ENCODE data around the gene TMEM163. TPM values are rescaled to one million over a fixed set of nuclear protein-coding genes. Genes with fewer than 3 reads are reported as not detected.

The TMEM163 gene
- total RNA-seq, 1 experiment from 2014 or later: 0.94 TPM

DNA sequence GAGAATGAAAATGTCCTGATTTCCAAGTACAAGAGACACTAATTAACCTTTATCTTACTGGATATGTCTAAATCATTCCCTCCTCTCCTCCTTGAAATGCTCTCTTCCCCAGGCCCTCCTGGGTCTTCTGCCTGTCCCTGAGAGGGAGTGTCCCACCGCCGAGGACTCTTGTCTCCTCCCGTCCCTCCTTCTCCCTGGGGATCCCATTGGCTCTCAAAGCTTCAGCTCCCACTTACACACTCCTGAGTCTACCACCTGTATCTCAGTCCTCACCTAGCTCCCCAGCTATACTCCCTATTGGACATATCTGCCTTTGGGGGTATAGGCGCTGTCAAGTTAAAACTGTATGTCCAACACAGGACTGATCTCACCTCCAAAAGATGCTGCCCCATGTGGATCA is 116.1 kb downstream of the TMEM163 start:
- TF ChIP-seq RORB (CRISPR knock-in tag; IDR thresholded peaks at IDR 0.05): no peak
- no peak for TF ChIP-seq ETV6 (CRISPR knock-in tag; IDR thresholded peaks at IDR 0.05)
- TF ChIP-seq, protein P1, sequence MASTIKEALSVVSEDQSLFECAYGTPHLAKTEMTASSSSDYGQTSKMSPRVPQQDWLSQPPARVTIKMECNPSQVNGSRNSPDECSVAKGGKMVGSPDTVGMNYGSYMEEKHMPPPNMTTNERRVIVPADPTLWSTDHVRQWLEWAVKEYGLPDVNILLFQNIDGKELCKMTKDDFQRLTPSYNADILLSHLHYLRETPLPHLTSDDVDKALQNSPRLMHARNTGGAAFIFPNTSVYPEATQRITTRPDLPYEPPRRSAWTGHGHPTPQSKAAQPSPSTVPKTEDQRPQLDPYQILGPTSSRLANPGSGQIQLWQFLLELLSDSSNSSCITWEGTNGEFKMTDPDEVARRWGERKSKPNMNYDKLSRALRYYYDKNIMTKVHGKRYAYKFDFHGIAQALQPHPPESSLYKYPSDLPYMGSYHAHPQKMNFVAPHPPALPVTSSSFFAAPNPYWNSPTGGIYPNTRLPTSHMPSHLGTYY (CRISPR knock-in tag; IDR thresholded peaks at IDR 0.05): no peak
- no peak for TF ChIP-seq SP1 (CRISPR knock-in tag; conservative IDR thresholded peaks at IDR 0.05)
- TF ChIP-seq, protein P2, sequence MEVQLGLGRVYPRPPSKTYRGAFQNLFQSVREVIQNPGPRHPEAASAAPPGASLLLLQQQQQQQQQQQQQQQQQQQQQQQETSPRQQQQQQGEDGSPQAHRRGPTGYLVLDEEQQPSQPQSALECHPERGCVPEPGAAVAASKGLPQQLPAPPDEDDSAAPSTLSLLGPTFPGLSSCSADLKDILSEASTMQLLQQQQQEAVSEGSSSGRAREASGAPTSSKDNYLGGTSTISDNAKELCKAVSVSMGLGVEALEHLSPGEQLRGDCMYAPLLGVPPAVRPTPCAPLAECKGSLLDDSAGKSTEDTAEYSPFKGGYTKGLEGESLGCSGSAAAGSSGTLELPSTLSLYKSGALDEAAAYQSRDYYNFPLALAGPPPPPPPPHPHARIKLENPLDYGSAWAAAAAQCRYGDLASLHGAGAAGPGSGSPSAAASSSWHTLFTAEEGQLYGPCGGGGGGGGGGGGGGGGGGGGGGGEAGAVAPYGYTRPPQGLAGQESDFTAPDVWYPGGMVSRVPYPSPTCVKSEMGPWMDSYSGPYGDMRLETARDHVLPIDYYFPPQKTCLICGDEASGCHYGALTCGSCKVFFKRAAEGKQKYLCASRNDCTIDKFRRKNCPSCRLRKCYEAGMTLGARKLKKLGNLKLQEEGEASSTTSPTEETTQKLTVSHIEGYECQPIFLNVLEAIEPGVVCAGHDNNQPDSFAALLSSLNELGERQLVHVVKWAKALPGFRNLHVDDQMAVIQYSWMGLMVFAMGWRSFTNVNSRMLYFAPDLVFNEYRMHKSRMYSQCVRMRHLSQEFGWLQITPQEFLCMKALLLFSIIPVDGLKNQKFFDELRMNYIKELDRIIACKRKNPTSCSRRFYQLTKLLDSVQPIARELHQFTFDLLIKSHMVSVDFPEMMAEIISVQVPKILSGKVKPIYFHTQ (CRISPR knock-in tag; IDR thresholded peaks at IDR 0.05): no peak
- TF ChIP-seq, protein P3, sequence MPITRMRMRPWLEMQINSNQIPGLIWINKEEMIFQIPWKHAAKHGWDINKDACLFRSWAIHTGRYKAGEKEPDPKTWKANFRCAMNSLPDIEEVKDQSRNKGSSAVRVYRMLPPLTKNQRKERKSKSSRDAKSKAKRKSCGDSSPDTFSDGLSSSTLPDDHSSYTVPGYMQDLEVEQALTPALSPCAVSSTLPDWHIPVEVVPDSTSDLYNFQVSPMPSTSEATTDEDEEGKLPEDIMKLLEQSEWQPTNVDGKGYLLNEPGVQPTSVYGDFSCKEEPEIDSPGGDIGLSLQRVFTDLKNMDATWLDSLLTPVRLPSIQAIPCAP (CRISPR knock-in tag; IDR thresholded peaks at IDR 0.05): no peak
- TF ChIP-seq, protein P4, sequence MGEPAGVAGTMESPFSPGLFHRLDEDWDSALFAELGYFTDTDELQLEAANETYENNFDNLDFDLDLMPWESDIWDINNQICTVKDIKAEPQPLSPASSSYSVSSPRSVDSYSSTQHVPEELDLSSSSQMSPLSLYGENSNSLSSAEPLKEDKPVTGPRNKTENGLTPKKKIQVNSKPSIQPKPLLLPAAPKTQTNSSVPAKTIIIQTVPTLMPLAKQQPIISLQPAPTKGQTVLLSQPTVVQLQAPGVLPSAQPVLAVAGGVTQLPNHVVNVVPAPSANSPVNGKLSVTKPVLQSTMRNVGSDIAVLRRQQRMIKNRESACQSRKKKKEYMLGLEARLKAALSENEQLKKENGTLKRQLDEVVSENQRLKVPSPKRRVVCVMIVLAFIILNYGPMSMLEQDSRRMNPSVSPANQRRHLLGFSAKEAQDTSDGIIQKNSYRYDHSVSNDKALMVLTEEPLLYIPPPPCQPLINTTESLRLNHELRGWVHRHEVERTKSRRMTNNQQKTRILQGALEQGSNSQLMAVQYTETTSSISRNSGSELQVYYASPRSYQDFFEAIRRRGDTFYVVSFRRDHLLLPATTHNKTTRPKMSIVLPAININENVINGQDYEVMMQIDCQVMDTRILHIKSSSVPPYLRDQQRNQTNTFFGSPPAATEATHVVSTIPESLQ (CRISPR knock-in tag; IDR thresholded peaks at IDR 0.05): no peak
- TF ChIP-seq, protein P5, sequence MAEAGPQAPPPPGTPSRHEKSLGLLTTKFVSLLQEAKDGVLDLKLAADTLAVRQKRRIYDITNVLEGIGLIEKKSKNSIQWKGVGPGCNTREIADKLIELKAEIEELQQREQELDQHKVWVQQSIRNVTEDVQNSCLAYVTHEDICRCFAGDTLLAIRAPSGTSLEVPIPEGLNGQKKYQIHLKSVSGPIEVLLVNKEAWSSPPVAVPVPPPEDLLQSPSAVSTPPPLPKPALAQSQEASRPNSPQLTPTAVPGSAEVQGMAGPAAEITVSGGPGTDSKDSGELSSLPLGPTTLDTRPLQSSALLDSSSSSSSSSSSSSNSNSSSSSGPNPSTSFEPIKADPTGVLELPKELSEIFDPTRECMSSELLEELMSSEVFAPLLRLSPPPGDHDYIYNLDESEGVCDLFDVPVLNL (CRISPR knock-in tag; IDR thresholded peaks at IDR 0.05; ENCODE audit: borderline replicate concordance, low read depth): no peak
- Mint-ChIP-seq H3K9me3 (peaks cover 9% of the 10 kb centered on the region), H3K27ac (no peak overlapping the region), H3K4me1 (peaks cover 17% of the 10 kb centered on the region), H3K4me3 (no peak overlapping the region), H3K36me3 (peaks cover 5% of the 10 kb centered on the region), H3K27me3 (ENCODE audit: low read depth) (peaks cover 3% of the 10 kb centered on the region)
- ChIA-PET POLR2A (no interaction called here), CTCF (no interaction called here)
- ATAC-seq (no peak), DNase-seq (ENCODE audit: low spot score) (no peak)

DNA sequence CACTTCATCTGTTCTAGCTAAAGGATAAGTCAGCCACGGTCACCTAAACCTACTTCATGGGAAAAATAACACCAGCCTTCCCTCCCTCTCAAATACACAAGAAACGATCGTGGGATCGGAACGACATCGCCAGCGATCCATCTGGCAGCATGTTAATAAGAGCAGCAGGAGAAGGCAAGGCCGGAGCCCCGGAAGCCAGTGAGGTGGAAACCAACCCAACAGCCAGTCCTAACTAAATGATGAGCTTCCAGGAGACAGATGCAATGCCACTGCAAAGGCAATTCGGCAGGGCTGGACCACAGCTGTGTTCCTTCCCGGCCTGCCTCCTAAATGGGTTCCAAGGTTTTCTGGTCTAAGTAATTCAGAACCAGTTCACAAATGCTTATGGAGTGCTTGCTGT is 117.5 kb downstream of the TMEM163 start:
- Mint-ChIP-seq H3K36me3 (no peaks in the 10 kb centered on the region; the same call in 1 of the 2 replicates), H3K27ac (no peak overlapping the region), H3K4me1 (peaks cover 15% of the 10 kb centered on the region), H3K27me3 (ENCODE audit: low read depth) (no peaks in the 10 kb centered on the region; the same call in 1 of the 2 replicates), H3K9me3 (peaks cover 4% of the 10 kb centered on the region), H3K4me3 (no peak overlapping the region)
- ATAC-seq (no peak), DNase-seq (ENCODE audit: low spot score) (no peak)
- ChIA-PET POLR2A (no interaction called here), CTCF (no interaction called here)
- TF ChIP-seq, protein P6, sequence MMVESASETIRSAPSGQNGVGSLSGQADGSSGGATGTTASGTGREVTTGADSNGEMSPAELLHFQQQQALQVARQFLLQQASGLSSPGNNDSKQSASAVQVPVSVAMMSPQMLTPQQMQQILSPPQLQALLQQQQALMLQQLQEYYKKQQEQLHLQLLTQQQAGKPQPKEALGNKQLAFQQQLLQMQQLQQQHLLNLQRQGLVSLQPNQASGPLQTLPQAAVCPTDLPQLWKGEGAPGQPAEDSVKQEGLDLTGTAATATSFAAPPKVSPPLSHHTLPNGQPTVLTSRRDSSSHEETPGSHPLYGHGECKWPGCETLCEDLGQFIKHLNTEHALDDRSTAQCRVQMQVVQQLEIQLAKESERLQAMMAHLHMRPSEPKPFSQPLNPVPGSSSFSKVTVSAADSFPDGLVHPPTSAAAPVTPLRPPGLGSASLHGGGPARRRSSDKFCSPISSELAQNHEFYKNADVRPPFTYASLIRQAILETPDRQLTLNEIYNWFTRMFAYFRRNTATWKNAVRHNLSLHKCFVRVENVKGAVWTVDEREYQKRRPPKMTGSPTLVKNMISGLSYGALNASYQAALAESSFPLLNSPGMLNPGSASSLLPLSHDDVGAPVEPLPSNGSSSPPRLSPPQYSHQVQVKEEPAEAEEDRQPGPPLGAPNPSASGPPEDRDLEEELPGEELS (CRISPR knock-in tag; IDR thresholded peaks at IDR 0.05): no peak
- TF ChIP-seq, protein P1 (CRISPR knock-in tag; IDR thresholded peaks at IDR 0.05): no peak
- TF ChIP-seq, protein P7, sequence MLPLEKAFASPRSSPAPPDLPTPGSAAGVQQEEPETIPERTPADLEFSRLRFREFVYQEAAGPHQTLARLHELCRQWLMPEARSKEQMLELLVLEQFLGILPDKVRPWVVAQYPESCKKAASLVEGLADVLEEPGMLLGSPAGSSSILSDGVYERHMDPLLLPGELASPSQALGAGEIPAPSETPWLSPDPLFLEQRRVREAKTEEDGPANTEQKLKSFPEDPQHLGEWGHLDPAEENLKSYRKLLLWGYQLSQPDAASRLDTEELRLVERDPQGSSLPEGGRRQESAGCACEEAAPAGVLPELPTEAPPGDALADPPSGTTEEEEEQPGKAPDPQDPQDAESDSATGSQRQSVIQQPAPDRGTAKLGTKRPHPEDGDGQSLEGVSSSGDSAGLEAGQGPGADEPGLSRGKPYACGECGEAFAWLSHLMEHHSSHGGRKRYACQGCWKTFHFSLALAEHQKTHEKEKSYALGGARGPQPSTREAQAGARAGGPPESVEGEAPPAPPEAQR (CRISPR knock-in tag; IDR thresholded peaks at IDR 0.05): no peak
- TF ChIP-seq ELF4 (CRISPR knock-in tag; IDR thresholded peaks at IDR 0.05; ENCODE audit: low read depth): no peak

Data from WTC11 (cell line).